GM18505 (cell line): ENCODE data around the gene MGLL.

Source experiments
- ATAC-seq: cut with Tn5 transposase; IDR thresholded peaks from one replicate; pipeline ENCODE4 v1.9.1; 2021; ENCODE audit not compliant: unreplicated experiment
- POLR2A ChIP-seq: IDR thresholded peaks from 4 replicates; pipeline ENCODE4 v1.6.1; 2011; ENCODE audit warnings: borderline replicate concordance; ENCODE audit not compliant: insufficient read depth, insufficient read length; ENCODE audit errors: extremely low read depth

The MGLL gene

DNA sequence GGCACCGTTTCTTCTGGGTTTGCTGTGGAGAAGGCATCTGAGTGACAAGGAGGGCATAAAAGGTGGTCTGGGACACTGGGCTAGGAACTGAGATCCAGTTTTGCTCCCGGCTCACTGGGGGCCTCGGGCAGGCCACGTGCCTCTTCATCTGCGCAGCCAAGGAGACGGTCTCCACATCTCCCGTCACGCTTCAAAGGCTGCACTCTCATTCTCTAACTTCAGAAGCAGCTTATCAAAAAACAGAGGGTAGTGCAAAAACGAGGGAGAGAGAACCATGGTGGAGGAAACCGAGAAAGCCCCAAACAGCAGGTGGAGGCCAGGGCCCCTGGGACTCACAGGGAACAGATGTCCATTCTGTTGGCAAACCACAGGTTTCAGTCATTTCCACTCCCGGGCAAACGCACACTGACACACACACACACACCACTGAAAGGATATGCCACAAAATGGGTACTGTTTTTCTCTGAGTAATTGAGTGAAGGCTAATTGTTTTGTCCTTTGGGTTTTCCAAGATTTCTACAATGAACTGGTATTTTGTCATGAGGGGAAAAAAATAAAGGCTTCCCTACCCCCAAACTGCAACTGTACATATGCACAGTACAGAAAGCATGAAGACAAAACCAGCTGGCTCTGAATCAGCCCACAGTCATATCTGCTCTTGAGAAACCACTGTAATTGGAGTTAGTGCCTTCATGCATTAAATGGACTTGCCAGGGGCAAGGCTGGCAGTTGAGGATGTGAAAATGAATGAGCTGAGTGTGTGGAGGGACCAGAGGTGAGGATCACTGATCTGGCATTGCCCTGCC is 71.9 kb downstream of the MGLL start:
- TF ChIP-seq POLR2A = peak; percentile 43

DNA sequence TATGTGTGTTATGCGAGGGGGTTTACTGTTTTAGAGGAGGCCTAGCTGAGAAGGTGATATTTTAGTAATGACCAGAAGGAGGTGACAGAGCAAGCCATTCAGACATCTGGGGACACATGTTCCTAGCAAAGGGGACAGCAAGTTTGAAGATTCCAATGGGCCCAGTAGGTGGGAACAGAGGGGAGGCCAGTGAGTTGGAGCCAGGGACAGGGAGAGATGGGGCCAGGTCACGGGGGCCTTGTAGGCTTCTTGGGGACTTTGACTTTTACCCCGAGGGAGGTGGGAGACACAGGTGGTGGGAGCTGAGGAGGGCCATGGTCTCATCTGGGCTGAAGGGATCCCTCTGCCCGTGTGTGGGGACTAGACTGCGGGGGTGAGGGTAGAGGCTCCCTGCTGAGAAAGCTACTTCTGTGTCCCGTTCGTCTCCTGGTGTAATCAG is 72.5 kb downstream of the MGLL start:
- ATAC-seq = no peak
- no peak for TF ChIP-seq POLR2A

More for the DNA sequence above, 71.9 kb downstream of the MGLL start:
- peak; percentile 48 for ATAC-seq

DNA sequence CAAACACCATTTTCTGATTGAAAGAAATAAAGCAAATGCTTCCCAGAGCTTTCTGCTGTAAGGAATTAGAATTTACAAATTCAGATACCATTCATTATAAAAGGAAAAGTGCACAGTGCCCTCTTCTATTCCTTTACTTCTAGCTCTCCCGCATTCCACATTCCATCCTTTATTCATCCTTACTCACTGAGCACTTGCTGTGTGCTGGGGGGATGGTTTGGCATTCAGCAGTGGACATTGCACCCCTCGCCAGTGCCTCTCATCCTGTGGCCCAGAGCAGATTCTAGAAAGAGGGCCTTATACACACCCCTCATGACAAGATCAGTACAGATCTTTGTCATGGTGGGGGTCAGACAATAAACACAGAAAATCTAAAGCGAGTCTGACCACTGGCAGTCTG is 73.0 kb downstream of the MGLL start:
- no peak for ATAC-seq
- no peak for TF ChIP-seq POLR2A

DNA sequence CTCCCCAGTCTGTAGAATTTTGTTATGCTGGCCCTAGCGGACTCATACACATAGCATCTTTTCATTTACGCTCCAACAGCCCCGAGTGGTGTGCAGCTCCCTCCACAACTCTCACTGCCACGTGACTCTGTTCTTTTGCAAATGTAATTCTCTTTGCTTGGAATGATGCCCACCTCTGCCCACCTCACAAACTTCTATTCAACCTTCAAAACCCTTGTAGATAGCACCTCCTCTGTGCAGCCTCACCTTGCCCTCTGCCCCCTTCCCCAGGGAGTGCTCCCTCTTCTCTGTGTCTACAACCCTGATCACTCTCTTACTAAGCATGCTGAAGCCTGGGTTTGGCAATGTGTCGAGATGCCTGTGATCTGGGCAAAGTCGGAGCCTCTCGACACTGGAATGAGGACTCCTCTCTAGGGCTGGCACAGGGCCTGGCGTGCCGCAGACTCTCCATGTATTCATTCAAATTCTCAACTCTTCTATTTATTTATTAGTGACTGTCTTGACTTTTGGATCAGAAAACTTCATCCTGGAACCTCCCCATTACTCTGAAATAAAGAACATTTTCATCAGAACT is 73.5 kb downstream of the MGLL start:
- no peak for ATAC-seq
- no peak for TF ChIP-seq POLR2A

DNA sequence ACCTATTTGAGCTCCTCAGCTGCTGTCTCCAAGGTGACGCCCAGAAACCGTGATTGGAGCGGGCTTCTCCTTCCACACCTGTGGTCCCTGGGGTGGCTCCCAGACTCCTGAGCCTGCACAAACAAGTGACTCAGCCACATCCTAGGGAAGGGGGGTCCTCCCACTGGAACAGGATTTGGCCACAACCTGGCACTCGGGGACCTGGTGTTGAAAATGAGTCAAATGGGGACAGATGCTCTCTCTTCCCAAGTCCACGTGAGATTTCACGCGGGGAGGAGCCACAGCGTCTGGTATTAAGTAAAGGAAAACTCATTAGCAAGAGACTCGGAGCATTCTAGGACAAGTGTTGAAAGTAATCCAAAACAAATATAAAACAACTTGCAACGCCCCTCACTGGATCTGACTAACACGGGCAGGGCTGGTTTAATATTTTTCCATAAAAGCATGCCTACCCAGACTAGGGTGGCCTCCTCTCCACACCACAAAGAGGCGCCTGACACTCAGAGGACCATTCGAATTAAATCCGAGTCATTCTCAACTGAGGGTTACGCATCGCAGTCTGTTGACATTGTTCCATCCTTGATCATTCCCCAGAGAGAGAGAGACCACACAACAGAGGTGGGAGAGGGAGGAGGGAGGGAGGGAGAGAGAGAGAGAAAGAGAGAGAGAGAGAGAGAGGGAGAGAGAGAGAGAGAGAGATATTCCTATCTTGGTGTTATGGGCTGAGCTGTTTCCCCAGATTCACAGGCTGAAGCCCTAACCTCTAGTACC is 74.4 kb downstream of the MGLL start:
- ATAC-seq = no peak
- no peak for TF ChIP-seq POLR2A

DNA sequence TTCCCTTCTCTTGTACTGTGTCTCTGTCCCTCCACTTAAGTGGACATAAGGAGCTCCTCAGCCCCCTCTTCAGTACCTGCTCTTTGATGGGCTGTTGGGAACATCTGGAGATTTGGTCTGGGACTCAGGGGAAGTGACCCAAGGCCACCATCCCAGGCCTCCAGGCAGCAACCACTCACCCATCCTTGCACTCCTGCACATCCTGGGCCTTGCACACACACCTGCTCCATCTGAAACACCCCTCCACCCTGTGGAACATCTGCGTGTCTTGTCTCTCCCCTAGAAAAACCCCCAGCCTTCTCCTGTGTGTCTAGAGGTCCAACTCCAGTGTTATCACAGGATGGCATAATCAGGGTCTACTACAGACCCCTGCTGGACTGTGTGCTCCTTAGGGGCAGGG is 75.2 kb downstream of the MGLL start:
- no peak for ATAC-seq

DNA sequence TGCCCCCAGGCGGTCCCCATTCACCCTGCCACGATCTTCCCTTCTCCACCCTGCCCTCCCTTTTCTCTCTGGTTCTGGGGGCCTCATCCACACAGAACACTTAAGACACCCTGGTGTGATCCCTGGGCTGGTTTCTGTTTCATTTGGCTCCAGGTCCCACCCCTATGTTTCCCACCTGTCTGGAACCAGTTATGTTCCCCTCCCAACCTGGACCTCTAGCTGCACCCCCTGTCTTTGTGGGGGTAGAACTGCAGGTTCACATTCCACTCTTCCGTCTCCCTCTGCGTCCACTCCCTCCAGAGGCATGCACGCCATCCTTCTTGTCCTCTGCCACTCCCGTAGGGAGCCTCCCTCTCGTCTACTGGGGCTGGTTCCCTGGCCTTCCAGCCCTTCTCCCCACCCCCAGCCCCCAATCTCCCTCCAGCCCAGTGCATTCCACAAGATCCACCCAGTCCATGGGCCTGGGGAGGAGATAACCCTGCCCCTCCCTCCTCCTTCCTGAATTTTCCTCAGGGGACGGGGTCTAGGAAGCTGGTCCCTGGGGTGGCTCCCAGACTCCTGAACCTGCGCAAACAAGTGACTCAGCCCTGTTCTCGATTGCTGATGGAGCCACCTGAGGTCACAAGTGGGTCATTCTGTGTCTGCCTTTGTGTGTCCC is 75.8 kb downstream of the MGLL start:
- no peak for TF ChIP-seq POLR2A
- no peak for ATAC-seq

More for the DNA sequence above, 75.2 kb downstream of the MGLL start:
- no peak for TF ChIP-seq POLR2A

DNA sequence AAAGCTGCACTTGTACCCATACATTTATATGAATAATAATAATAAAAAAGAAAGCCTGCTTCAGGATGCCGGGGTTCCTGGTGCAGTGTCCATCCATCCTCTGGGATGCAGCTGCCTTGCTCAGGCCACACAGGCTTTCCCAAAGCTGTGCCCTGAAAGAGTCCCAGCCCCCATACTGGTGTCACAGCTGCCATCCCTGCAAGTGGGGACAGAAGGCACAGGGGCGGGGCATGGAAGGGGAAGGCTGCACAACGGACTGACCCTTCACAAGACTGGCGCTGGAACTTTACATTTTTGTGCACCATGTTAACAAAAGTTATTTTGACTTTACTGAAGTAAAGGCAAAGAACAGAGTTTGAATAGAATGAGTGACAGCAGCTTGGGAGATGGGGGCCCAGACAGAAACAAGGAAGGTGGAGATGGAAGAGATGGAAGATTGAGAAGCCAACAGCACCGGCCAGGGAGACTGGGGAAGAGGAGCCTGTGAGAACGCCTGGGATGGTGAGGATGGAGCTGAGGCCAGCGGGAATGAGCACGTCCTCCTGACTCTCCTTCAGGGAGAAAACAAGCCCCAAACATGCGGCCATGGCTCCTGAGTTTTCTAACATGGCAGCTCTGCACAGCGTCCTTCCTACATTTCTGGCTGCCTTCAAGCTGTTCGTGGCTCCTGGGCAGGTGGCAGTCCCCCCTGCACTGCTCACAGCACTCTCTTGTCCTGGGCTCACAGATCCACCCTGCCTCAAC is 76.5 kb downstream of the MGLL start:
- no peak for ATAC-seq
- TF ChIP-seq POLR2A = no peak

DNA sequence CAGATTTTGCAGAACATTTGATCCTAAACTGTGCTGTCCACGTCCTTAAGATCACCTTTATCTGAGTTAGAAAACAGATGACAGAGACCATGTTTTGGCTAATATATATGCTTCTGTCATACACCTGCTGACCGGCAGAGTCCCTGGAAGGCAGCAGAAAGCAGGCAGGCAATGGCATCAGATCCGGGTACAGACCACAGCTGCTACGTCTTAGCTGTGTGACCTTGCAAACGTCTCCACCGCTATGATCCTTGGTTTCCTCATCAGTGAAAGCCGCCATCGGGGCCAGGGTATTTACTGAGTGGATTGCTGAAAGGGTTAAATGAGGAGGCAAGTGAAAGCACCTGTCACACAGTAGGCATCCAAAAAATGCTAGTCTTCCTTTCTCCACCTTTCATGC is 77.4 kb downstream of the MGLL start:
- TF ChIP-seq POLR2A = no peak
- no peak for ATAC-seq

DNA sequence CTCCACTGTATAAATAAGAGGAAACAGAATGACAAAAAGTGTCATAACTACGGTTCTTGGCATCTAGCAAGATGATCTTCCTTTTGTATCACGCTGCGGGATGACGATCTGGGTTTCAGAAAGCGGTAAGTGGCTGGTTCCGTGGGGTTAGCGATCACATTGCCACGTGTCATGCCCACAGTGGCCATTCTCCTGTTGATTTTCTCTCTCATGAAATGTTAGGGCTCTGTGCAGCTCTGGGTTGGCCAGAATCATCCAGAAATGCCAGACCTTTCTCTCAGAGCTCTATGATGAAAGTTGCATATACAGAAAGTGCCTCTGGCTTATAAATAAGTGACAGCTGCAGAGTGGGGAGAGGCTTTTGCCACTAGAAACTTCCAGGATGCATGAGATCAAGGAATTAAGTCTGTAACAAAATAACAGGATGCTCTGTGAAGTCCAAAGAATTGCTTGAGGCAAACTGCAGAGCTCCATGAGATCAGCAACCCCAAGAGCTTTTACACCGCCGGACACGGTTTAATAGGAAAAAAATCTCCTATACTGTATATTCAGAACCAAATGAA is 78.0 kb downstream of the MGLL start:
- TF ChIP-seq POLR2A = no peak
- no peak for ATAC-seq

DNA sequence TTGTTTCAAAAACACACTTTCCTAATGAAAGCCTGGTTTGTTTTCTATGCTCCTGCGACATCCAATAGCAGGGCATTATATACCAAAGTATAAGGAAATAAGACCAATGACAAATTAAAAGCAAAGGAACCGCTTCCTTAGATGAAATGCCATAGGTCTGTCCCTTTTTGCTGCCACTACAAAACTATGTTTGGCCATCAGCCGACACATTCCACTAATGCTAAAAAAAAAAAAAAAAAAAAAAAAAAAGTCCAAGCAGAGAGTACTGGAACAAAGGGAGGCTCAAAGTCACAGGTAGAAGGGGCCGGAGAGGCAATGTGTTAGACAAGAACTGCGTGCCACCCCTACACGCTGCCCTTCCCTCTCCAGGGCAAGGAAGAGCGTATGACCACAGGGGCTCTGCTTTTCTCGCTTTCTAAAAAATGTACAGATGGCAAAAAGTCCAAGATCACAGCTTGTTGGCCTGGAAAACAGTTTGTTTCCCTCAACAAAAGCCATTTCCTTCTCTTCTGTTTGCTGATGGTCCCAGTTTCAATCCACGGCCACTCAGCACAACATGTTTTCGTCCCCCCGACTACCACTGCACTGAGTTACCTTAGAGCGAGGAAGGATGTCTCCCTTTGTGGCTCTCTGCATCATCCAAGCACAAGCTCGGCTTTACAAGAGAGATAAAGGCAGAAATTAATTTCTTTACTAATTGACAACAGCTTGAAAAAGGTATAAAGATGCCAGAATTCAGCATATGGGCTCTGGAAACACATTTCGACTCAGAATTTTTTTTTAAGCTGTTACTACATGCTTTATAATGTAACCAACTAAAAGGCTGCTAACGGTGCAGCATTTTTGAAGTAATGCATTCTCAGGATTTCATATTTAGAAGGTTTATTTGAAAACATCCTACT is 78.7 kb downstream of the MGLL start:
- no peak for ATAC-seq
- TF ChIP-seq POLR2A = no peak
